ENCODE measurements around the gene GBE1.

GBE1 gene

DNA sequence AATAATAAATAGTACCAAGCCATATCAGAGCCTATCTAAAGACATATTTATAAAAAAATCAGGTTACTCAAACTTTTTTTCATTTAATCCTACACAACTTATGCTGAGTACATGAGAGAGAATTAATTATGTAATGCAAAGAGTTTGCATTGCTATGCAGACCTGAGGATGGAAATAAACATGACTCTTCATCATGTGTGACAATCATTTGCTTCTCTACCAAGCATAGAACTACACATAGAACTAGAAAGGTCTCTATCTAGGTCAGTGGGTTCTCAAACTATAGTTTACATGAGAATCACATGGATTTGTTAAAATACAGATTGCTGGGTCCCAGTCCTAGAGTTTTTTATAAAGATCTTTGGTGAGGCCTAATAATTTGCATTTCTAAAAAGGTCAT, 86.8 kb downstream of the GBE1 start:
- Histone ChIP-seq H3K4me3 (replicated peaks; ENCODE audit: insufficient read depth, low read length) (no peak overlapping the region), H3K27ac (replicated peaks) (no peak overlapping the region), H3K27me3 (ENCODE audit: insufficient read depth, poor library complexity, severe bottlenecking) (no peaks in the 10 kb centered on the region)
- no peak for TF ChIP-seq GABPA (IDR thresholded peaks at IDR 0.05; ENCODE audit: low read depth)
- no peak for TF ChIP-seq POLR2AphosphoS5 (IDR thresholded peaks at IDR 0.05; ENCODE audit: low read depth)
- TF ChIP-seq, protein P1, sequence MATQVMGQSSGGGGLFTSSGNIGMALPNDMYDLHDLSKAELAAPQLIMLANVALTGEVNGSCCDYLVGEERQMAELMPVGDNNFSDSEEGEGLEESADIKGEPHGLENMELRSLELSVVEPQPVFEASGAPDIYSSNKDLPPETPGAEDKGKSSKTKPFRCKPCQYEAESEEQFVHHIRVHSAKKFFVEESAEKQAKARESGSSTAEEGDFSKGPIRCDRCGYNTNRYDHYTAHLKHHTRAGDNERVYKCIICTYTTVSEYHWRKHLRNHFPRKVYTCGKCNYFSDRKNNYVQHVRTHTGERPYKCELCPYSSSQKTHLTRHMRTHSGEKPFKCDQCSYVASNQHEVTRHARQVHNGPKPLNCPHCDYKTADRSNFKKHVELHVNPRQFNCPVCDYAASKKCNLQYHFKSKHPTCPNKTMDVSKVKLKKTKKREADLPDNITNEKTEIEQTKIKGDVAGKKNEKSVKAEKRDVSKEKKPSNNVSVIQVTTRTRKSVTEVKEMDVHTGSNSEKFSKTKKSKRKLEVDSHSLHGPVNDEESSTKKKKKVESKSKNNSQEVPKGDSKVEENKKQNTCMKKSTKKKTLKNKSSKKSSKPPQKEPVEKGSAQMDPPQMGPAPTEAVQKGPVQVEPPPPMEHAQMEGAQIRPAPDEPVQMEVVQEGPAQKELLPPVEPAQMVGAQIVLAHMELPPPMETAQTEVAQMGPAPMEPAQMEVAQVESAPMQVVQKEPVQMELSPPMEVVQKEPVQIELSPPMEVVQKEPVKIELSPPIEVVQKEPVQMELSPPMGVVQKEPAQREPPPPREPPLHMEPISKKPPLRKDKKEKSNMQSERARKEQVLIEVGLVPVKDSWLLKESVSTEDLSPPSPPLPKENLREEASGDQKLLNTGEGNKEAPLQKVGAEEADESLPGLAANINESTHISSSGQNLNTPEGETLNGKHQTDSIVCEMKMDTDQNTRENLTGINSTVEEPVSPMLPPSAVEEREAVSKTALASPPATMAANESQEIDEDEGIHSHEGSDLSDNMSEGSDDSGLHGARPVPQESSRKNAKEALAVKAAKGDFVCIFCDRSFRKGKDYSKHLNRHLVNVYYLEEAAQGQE (IDR thresholded peaks at IDR 0.05; ENCODE audit: insufficient replicate concordance, low read depth) = no peak
- TF ChIP-seq, protein P2, sequence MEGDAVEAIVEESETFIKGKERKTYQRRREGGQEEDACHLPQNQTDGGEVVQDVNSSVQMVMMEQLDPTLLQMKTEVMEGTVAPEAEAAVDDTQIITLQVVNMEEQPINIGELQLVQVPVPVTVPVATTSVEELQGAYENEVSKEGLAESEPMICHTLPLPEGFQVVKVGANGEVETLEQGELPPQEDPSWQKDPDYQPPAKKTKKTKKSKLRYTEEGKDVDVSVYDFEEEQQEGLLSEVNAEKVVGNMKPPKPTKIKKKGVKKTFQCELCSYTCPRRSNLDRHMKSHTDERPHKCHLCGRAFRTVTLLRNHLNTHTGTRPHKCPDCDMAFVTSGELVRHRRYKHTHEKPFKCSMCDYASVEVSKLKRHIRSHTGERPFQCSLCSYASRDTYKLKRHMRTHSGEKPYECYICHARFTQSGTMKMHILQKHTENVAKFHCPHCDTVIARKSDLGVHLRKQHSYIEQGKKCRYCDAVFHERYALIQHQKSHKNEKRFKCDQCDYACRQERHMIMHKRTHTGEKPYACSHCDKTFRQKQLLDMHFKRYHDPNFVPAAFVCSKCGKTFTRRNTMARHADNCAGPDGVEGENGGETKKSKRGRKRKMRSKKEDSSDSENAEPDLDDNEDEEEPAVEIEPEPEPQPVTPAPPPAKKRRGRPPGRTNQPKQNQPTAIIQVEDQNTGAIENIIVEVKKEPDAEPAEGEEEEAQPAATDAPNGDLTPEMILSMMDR (IDR thresholded peaks at IDR 0.05; ENCODE audit: insufficient read depth, low read length) = no peak
- TF ChIP-seq SPI1 (IDR thresholded peaks at IDR 0.05; ENCODE audit: borderline replicate concordance, low read depth) = no peak
- no peak for DNase-seq (ENCODE audit: low read depth in 1 of 2, low spot score in 1 of 2)

DNA sequence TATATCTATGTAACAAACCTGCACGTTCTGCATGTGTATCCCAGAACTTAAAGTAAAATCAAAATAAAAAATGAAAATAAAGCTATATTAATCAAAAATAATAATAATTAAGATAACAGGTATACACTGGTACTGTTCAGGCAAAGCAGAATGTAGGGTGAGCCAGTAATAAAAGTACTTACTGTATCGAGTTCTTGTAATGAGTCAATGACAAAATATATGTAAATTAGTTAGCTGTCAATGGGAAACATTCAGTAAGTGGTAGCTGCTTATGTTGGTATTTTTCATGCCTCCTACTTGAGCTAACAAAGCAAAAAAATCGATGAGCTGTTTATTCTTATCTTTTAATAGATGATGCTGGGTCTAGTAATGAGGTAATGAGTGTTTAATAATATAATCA, 93.2 kb downstream of the GBE1 start:
- Histone ChIP-seq H3K27ac (replicated peaks) (no peak overlapping the region), H3K4me3 (replicated peaks; ENCODE audit: insufficient read depth, low read length) (no peak overlapping the region), H3K27me3 (ENCODE audit: insufficient read depth, poor library complexity, severe bottlenecking) (no peaks in the 10 kb centered on the region)
- no peak for TF ChIP-seq SPI1 (IDR thresholded peaks at IDR 0.05; ENCODE audit: borderline replicate concordance, low read depth)
- no peak for TF ChIP-seq GABPA (IDR thresholded peaks at IDR 0.05; ENCODE audit: low read depth)
- TF ChIP-seq POLR2AphosphoS5 (IDR thresholded peaks at IDR 0.05; ENCODE audit: low read depth) = no peak
- TF ChIP-seq, protein P1 (IDR thresholded peaks at IDR 0.05; ENCODE audit: insufficient replicate concordance, low read depth) = no peak
- TF ChIP-seq, protein P2 (IDR thresholded peaks at IDR 0.05; ENCODE audit: insufficient read depth, low read length) = no peak
- DNase-seq (ENCODE audit: low read depth in 1 of 2, low spot score in 1 of 2) = no peak

DNA sequence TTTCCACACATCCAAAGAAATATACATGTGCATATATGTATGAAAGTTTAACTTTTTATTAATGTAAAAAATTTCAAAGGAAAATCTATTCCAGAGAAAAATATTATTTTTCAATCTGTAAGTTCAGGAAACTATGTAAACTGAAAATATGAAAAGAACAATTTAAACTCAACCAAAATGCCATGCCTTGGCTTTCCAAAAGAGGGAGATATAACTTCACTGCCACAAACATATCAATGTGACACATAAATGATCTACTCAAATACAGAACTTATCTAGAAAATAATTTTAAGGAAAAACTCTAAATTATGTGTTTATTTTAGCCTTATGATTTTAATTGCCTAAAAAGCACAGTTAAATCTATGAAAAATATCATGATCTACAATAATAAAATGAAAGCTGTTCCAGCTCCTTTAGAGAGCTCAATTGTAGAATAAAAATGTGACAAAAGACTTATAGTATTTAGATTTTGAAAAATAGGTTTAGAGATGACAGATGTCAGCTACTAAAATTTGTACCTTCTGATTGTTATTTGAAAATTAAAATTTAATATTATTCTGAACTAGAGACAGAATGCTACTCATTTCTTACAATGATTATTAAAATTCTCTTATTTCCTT, 94.8 kb downstream of the GBE1 start:
- Histone ChIP-seq H3K4me3 (replicated peaks; ENCODE audit: insufficient read depth, low read length) (no peak overlapping the region), H3K27ac (replicated peaks) (no peak overlapping the region), H3K27me3 (ENCODE audit: insufficient read depth, poor library complexity, severe bottlenecking) (no peaks in the 10 kb centered on the region)
- no peak for DNase-seq (ENCODE audit: low read depth in 1 of 2, low spot score in 1 of 2)
- no peak for TF ChIP-seq SPI1 (IDR thresholded peaks at IDR 0.05; ENCODE audit: borderline replicate concordance, low read depth)
- TF ChIP-seq GABPA (IDR thresholded peaks at IDR 0.05; ENCODE audit: low read depth) = no peak
- TF ChIP-seq, protein P2 (IDR thresholded peaks at IDR 0.05; ENCODE audit: insufficient read depth, low read length) = peak; percentile 35
- no peak for TF ChIP-seq POLR2AphosphoS5 (IDR thresholded peaks at IDR 0.05; ENCODE audit: low read depth)
- TF ChIP-seq, protein P1 (IDR thresholded peaks at IDR 0.05; ENCODE audit: insufficient replicate concordance, low read depth) = no peak
